Measurements from ENCODE around the gene DNAJC18. TPM values are rescaled to one million over a fixed set of nuclear protein-coding genes. Genes with fewer than 3 reads are reported as not detected.
"Not testable (repeated sequence)": the region's sequence is repeated elsewhere in the genome, so short reads cannot be mapped to it uniquely, and the experiment has no call there.

Gene DNAJC18
- polyA plus RNA-seq, 3 donors, result 1.0 to 5.6 (median 4.0) TPM

DNA sequence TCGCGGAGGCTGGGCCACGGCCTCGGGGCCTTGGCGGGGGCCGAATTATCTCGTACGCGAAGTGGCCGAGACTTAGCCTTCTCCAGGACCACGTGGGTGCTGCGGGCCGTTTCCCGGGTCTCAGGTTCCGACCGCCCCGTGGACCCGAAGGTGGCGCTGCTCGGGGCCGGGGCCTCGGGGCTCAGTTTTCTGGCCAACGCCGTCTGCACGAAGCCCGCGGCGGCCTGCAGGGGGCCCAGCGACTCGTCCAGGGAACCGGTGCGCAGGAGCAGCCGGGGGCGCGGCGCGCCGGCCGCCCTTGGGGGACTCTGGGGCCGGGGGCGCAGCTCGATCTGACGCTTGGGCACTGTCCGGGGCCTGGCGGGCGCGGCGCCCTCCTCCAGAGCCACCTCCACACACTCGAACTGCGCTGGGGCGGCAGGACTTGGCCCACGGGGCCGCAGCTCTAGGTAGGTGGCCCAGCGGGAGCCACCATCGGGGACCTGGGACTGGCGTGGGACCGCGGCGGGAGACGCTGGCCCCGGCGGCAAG, 45.1 kb downstream of the DNAJC18 start:
- no peak overlapping the region for H3K27ac ChIP-seq (ENCODE audit: low read depth, low read length)
- 2 to 10% (median 5%) methylated on average over 55 to 62 of the region's 62 CpGs for WGBS, 3 donors

DNA sequence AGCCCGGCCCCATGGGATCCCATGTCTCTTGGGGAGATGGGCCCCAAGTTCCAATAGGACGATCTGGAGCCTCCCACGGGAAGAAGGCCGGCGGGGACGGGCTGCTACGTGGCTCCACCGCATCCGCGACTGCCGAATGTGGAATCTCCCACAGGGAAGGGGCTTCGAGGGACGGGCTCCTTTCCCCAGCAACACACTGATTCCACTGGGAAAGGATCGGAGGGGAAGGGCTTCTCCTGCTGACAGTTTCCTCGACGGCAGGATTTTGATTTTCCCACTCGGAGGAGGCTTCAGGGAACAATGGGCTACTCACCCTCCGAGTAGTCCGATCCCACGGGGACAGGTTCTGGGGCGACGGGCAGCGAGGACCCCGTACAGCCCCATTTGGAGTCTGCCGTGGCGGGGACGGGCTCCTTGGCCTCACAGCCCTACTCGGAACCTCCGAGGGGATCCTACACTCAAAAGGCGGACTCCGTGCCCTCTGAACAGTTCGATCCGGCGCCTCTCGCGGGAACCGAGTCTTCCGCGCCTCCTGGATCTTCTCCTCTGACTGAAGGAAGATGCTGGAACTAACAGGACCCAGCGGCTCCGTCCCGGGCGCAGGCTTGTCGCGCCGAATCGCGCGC, 45.7 kb downstream of the DNAJC18 start:
- no peak overlapping the region for H3K27ac ChIP-seq (ENCODE audit: low read depth, low read length)
- WGBS, 3 donors, result 10 to 18% (median 18%) methylated on average over 49 of the region's 49 CpGs

DNA sequence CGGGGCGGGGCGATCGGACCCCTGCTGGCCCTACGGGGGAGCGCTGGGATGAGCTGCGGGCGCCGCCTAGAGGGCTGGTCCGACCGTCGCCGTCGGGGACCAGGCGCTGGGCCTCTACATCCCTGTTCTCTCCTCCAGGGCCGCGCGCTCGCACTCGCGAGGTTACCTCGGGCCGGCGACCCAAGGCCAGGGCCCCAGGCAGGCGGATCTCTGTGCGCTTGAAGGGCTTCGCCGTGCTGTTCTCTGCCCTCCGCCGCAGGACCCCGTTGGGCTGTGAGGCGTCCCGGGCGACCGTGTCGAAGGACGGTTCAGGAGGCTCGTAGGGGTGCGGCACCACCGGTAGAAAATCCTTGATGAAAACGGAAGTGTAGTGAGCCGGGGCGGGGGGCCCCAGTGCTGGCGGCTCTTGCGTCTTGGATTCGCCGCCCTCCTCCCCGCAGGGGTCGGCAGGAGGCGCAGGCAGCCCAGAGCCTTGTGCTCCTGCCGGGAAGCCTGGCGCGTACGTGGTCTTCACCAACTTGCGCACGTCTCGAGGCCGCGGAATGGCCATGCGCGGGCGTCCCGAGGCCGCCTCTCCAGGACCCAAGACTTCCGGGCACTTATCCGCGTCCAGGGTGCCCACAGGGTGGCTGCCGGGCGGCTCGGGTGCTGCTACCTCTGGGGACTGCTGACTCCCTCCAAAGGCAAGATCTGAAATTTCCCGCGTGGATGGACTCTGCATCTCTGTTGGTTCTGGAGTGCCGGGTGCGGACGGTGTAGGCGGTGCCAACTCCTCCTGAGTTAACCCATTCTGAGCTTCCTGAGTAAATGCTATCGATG, 46.4 kb downstream of the DNAJC18 start:
- WGBS, 3 donors, result 4 to 21% (median 11%) methylated on average over 68 to 77 of the region's 77 CpGs
- no peak overlapping the region for H3K27ac ChIP-seq (ENCODE audit: low read depth, low read length)

DNA sequence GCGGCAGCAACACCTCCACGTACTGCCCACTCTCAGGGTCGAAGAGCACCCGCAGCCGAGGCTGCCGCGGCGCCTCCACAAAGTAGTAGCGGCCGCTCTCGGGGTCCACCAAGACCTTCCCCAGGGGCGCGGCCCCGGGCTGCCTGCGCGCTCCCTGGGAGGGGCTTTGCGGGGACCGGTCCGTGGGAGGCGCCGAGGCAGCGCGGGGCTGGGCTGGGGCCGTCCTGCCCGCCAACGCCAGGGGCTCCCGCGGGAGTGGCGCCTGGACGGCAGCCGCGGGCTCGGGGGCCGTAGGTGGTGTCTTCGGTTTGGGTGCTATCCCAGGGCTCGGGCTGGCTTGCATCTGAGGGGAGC, 47.0 kb downstream of the DNAJC18 start:
- H3K27ac ChIP-seq (ENCODE audit: low read depth, low read length), result no peak overlapping the region
- 13 to 28% (median 25%) methylated on average over 32 to 36 of the region's 36 CpGs for WGBS, 3 donors

DNA sequence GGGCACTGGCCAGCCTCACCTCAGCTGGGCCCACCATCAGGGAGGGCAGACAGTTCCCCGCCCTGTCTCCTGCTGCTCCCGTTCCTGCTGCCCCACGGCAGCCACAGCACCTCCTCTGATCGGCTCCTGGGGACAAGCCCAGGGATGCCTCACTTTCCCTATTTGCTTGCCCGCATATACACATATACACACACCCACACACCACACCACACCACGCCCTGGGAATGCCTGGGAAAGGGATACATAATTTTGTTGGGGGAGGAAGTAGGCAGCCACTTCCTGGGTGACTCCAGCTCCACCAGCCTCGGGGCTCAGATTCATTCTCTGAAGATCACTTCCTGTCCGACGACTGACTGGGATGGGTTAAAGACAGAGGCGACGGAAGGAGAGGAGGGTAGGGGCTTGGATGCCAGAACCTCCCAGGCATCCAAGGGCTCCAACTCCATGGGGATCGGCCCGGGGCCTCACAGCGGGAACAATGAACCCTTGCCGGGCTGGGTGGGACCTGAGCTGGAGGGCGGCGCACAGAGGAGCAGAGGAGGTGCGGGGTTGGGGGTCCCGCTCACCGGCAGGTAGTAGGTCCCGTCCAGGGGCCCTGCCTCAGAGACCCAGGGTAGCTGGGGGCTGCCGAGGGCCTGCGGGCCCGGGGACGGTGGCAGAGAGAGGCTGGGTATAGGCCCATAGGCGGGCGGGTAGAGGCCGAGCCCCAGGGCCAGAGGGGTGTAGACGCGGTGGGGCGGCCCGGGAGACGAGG, 47.6 kb downstream of the DNAJC18 start:
- 42 to 71% (median 44%) methylated on average over 21 to 33 of the region's 33 CpGs for WGBS, 3 donors
- no peak overlapping the region for H3K27ac ChIP-seq (ENCODE audit: low read depth, low read length)

DNA sequence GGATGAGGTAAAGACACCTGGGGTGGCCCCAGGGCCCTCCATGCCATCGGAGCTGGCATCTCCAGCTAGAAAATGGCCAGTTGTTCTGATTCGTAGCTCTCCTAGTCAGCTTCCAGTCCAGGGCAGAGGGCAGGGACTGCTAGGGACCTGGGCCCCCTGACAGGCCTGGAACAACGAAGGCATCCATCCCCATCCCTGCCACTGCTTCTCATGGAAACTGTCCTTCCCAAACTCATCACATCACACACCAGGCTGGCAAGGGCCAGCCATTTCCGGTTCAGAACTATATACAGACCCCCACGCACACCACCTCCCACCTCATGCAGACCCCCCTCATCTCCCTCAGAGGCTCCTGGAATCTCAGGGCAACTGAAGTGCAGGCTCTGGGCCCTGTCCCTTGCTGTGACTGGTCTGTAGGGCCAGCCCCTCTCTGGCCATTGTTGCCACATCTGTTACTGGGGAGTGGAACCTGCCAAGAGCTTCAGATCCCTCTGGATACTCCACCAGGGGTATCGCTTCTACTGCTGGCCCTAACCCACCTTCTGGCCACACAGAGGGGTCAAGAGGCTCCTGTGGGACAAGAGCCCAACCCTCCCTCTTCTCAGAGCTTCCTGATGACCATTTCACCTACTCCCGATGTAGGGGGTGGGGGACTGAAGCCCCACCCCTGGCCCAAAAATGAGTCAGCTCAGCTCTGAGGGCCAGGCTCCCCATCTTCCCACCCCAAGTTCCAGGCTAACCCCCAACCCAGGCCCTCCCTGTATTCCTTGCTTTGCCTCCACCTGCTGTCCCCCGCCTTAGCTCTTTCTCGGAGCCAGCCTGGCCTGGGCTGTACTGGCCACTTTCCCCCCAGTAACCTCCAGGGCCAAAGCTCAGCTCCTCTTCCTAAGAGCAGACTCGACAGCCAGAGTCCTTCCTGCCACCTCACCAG, 48.4 kb downstream of the DNAJC18 start:
- no peak overlapping the region for H3K27ac ChIP-seq (ENCODE audit: low read depth, low read length)

DNA sequence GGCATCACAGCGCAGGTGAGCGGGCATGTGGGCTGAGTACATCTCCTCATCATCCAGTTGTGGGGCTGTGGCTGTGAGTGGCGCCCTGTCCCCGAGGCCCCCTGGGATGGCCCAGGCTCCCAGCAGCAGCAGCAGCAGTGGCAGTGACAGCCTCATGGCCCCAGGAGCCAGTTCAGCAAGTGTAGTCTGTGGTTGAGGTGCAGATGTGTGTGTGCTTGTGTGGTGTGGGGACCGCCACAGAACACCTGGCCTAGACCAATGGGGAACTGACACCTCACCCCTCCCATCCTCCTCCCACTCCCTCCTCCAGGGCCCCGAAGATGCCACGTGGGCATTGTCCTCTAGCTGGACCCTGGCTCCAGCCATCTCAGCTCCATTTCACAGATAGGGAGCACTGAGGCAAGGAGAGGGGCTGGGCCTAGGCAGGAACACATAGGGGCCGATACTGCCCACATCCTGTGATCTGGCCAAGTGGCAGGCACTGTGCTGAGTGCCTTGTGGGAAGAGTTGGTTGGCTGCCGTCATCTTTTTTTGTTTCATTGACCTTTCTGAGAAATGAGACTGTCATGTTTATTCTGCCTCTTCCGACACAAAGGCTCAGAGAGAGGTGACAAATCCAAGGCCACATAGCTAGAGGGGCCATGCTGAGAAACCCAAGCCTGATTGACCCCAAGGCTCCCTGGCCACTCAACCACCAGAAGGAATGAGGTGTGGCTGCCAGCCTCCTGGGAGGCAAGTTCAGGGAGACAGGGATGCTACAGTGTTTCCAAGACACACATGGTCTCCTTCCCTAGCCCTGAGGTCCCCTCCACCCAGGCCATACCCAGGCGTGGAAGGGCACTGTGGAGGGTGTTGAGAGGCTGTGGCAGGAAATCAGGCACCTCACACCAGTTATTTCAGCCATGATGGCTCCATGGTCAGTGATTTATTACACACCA, 49.4 kb downstream of the DNAJC18 start, which contains the start of gene MZB1:
MZB1 (minus strand) TSS at position 213 of the 938 bp plus-strand sequence; CDS start at position 156, 57 bp downstream.
- 61 to 83% (median 67%) methylated on average over 11 of the region's 11 CpGs for WGBS, 3 donors
- no peak within 1 kb of the TSS for H3K27ac ChIP-seq (ENCODE audit: low read depth, low read length)

More for the DNA sequence above, 48.4 kb downstream of the DNAJC18 start:
- 69 to 88% (median 73%) methylated on average over 10 of the region's 10 CpGs for WGBS, 3 donors

DNA sequence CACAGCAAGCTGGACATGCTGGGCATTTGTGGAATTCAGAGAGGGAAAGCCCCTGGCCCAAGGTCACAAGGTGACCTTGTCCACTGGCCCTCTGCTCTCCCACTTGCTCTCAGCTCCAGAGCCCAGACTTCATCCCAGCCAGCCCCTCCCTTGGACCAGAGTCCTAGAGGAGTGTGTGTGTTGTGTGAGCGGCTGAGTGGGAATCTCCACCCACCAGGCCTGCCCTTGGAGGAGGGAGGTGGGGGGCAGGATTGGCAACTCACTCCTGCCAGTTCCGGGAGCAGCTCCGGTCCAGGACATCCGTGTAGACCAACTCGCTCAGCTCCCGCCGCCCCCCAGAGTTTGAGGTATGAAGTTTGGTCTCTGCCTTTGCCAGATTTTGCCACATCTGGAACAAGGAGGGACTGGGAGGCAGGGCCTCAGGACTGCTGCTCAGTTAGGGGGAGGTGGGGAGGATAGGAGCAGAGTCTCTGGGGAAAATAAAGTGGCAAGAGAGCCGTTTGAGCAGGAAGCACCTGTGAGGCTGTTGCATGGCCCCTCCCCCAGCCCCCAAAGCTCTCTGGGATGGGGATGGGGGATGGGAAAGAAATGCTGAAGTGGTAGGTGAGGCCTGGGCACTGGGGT, 51.0 kb downstream of the DNAJC18 start:
- no peak overlapping the region for H3K27ac ChIP-seq (ENCODE audit: low read depth, low read length)
- 10 to 20% (median 17%) methylated on average over 8 of the region's 8 CpGs for WGBS, 3 donors

DNA sequence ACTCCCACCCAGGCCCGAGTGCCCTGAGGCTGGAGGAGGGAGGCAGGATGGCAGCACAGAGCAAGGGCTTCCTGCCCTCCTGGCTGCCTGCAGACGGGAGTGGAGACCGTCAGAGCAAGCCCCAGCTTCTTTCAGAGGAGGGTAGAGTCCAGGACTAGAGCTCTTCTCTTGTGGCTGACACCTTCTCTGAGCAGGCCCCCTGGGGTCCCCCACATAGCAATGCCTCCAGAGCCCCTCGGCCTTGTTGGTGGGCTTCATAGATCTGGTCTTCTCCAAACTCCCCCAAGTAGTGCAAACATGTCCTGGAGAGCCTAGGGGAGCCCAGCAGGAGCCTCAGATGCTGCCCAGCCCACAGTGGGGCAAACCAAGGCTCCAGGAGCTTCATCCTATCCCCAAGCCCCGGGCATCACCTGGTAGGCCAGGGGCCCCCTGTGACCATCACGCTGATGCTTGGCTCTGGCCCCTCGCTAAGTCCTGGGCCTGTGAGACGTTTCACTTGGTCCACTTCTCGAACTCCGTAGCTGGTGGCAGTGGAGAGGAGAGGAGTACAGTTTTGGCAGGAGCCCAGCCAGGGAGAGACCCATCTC, 51.6 kb downstream of the DNAJC18 start:
- H3K27ac ChIP-seq (ENCODE audit: low read depth, low read length), result no peak overlapping the region
- 53 to 75% (median 58%) methylated on average over 10 of the region's 10 CpGs for WGBS, 3 donors

DNA sequence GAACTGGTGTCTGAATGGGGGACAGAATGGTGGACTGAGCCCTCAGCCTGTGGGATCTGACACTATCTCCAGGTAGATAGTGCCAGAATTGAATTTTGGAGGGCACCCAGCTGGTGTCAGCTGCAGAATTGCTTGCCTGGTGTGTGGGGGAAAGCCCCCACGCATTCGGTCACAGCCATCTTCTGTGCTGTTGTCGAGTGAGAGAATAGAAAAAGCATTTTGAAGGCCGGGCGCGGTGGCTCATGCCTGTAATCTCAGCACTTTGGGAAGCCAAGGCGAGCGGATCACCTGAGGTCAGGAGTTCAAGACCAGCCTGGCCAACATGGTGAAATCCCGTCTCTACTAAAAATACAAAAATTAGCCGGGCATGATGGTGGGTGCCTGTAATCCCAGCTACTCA, 52.4 kb downstream of the DNAJC18 start:
- not testable (repeated sequence) for H3K27ac ChIP-seq (ENCODE audit: low read depth, low read length)
- 96 to 97% (median 96%) methylated on average over 9 to 10 of the region's 10 CpGs for WGBS, 3 donors

DNA sequence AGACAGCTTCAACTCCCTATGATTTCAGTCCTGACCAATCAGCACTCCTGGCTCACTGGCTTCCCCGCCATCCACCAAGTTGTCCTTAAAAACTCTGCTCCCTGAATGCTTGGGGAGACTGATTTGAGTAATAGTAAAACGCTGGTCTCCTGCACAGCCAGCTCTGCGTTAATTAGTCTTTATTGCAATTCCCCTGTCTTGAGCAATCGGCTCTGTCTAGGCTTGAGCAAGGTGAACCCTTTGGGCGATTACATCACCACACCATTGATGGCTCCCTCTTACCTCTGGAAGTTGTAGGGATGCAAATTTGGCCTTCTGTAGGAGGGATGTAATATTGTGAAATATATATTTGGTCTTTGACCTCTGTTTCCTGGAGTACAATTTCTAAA, 53.3 kb downstream of the DNAJC18 start:
- H3K27ac ChIP-seq (ENCODE audit: low read depth, low read length), result no peak overlapping the region
- WGBS, 3 donors, result 60 to 84% (median 60%) methylated on average over 5 of the region's 5 CpGs

DNA sequence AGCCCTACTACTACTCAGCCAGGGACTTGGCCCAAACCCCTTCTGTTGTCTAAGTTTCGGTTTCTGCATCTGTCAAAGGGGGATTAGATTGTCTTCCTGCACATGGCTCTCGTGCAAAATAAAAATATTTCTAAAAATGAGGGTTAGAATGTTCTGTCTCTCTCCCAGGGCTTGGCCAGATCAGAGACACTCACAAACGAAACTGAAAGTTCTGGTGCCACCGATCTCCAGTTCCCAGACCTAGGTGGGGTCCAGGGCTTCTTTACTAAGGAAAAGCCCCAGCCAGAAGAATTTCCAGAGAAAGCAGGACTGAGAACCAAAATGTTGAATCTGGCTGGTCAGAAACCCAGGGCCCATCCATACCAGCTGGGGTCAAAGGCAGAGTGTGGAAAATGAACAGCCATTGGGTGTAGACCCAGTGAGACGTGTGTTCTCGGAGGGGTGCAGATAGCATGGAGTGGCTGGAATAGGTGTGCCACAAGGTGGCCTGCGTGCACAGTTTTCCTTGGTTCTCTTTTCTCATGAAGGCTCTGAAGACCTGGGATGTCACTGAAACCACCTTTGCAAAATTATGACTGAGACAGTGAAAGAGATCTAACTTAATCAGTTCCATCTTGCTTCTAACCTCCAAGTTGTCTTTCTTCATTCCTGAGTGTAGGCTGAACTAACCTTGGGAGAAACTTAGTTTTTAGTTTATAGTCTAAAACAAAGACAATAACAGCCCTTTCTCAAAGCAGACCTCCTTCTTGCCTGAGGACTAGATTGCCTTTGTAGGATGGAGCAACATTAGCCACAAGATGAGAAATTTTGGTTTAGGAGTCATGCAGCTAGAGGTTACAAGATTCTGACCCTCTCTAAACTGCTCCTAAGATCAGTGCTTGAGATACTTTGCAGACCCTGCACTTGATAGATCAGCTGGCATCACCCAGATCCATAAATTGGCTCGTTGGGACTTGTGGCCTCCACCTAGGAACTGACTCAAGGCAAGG, 54.0 kb downstream of the DNAJC18 start:
- WGBS, 3 donors, result 26 to 55% (median 33%) methylated on average over 8 of the region's 8 CpGs
- no peak overlapping the region for H3K27ac ChIP-seq (ENCODE audit: low read depth, low read length)

DNA sequence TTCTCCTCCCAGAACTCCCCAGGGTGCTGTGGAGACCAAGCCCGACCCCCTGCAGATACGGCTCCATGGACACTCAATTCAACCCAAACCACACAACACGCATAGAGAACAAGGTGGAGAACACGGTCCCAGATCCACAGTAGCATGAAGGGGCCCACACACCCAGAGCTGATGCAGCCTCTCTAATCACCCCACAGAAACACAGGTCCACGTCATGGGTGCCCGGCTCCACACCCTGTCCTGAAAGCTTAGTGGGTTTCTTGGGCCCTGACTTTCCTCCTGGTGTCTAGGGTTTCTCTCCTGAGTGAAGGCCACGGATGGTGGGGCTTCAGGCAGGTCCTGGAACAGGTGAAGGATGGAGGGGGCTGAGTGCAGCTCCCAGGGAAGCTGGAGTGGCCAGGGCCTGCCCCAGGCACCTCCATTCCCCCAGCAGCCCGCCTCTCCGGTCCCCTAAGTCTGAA, 54.7 kb downstream of the DNAJC18 start:
- WGBS, 3 donors, result 58 to 79% (median 69%) methylated on average over 9 of the region's 9 CpGs

DNA sequence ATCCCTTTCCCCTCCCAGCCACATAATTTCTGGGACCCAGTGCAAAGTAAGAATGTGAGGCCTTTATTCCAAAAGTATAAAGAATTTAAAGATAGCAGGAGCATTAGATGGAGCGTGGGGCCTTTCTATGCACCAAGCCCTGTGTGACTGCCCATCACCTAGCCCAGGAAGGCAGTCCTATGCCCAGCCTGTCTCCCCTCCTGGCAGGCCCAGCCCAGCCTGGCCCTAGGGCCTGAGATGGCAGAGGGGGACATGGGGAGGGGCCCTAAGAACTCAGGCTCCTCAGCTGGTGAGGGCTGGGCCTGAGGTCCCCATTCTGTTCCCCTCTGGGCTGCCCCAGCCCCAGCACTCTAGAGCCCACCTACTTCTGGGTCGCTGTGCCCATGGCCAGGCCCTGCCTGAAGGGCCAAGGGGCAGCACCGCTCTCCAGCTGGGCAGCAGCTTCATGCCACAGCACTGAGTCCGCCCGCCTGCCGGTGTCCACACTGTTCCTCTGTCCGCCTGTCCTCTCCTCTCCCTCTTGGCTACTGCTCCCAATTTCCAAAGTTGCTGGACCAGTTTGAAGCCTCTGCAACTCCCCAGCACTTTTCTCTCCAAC, 55.2 kb downstream of the DNAJC18 start:
- no peak overlapping the region for H3K27ac ChIP-seq (ENCODE audit: low read depth, low read length)

More for the DNA sequence above, 54.7 kb downstream of the DNAJC18 start:
- no peak overlapping the region for H3K27ac ChIP-seq (ENCODE audit: low read depth, low read length)

More for the DNA sequence above, 55.2 kb downstream of the DNAJC18 start:
- 76 to 84% (median 78%) methylated on average over 7 of the region's 7 CpGs for WGBS, 3 donors

Data from adipose tissue (tissue), 3 donors.